Activated naive CD8-positive, alpha-beta T cell treated with anti-CD3 and anti-CD28 coated beads for 36 hours (primary cell): ENCODE results near the gene SLC25A51. TPM values are rescaled to one million over a fixed set of nuclear protein-coding genes. Genes with fewer than 3 reads are reported as not detected.
"Not testable (repeated sequence)": the region's sequence is repeated elsewhere in the genome, so short reads cannot be mapped to it uniquely, and the experiment has no call there.

Source experiments
- DNase-seq: peaks from one replicate; pipeline ENCODE4 v3.0.0; 2021
- H3K27ac Mint-ChIP-seq: one replicate; pipeline ENCODE4 v1.8.0; 2022; ENCODE audit warnings: mild to moderate bottlenecking, moderate library complexity, mixed read lengths
- H3K27me3 Mint-ChIP-seq: one replicate; pipeline ENCODE4 v1.8.0; 2022; ENCODE audit warnings: mild to moderate bottlenecking, mixed read lengths
- H3K36me3 Mint-ChIP-seq: one replicate; pipeline ENCODE4 v1.8.0; 2021; ENCODE audit warnings: mild to moderate bottlenecking, mixed read lengths
- H3K4me1 Mint-ChIP-seq: one replicate; pipeline ENCODE4 v1.8.0; 2021; ENCODE audit warnings: mixed read lengths
- H3K4me3 Mint-ChIP-seq: one replicate; pipeline ENCODE4 v1.8.0; 2022; ENCODE audit warnings: mild to moderate bottlenecking, moderate library complexity, mixed read lengths
- H3K9me3 Mint-ChIP-seq: one replicate; pipeline ENCODE4 v1.8.0; 2022; ENCODE audit warnings: mixed read lengths
- total RNA-seq, 2 experiments: library from RNA; stranded (reverse); gene quantifications; one replicate each; pipeline ENCODE4 v1.2.3, GENCODE V29; 2021

SLC25A51 gene
- total RNA-seq, 2 experiments from 2014 or later = 32.2 to 32.7 TPM

GRCh38 chr9:37917801-37918664 lies 14.1 kb upstream of the SLC25A51 start:
- H3K4me1 Mint-ChIP-seq = no peaks in the 10 kb centered on the region
- no peaks in the 10 kb centered on the region for H3K36me3 Mint-ChIP-seq
- H3K27ac Mint-ChIP-seq = no peak overlapping the region
- no peak for DNase-seq
- H3K27me3 Mint-ChIP-seq = no peaks in the 10 kb centered on the region
- H3K9me3 Mint-ChIP-seq = no peaks in the 10 kb centered on the region
- H3K4me3 Mint-ChIP-seq = no peak overlapping the region

DNA sequence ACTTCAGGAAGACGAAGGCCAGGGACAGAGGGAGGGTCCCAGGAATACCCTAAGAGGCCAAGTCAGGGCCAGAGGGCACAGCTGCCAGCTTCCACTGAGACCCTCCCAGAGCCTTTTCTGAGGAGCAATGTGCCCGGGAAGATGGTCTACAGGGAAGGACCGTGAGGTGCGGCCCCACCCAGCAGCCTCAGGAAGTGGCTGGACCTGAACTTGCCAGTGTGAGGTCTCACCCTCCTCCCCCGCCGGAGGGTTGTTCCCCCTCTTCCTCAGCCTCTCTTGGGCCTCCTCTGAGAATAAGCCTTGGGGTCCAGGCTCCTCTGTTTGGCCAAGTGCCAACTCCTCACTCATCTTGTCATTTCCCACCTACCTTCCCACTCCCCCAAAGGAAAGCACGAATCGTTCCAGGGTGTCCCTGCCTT lies 13.4 kb upstream of the SLC25A51 start:
- Mint-ChIP-seq H3K9me3 (no peaks in the 10 kb centered on the region), H3K27ac (no peak overlapping the region), H3K36me3 (no peaks in the 10 kb centered on the region), H3K4me1 (no peaks in the 10 kb centered on the region), H3K4me3 (no peak overlapping the region), H3K27me3 (no peaks in the 10 kb centered on the region)
- DNase-seq = no peak

- H3K4me1 Mint-ChIP-seq = no peaks in the 10 kb centered on the region
- no peaks in the 10 kb centered on the region for H3K27me3 Mint-ChIP-seq
- DNase-seq = no peak
- H3K27ac Mint-ChIP-seq = no peak overlapping the region
- no peaks in the 10 kb centered on the region for H3K9me3 Mint-ChIP-seq
- H3K4me3 Mint-ChIP-seq = no peak overlapping the region
- no peaks in the 10 kb centered on the region for H3K36me3 Mint-ChIP-seq
These were observed 12.8 kb upstream of the SLC25A51 start for GRCh38 chr9:37916471-37917312.

DNA sequence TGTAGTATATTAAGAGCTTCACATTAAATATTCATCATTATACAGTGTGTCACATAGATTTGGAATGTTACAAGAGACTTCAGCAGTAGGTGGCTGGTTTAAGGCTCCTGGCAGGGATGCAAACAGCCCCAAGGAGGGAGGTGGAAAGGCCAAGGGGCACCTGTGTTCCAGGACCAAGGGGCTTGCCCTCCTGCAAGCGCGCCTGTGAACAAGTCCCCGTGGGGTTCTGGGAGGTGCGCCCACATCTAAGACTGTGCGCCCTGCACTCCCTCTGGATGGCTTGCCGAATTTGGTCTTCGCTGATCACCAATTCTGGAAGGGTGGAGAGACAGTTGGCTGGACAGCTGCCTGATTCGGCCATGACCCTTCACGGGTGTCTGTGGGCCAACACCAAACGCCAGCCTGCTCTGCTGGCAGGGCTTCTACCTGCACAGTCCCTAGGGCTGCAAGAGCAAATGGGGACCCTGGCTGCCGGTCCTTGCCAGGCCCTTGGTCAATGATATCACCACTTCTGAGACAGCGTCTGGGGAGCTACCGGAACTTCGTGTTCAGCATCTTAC lies 12.1 kb upstream of the SLC25A51 start:
- no peak overlapping the region for H3K27ac Mint-ChIP-seq
- H3K9me3 Mint-ChIP-seq = no peaks in the 10 kb centered on the region
- H3K4me3 Mint-ChIP-seq = no peak overlapping the region
- DNase-seq = no peak
- no peaks in the 10 kb centered on the region for H3K36me3 Mint-ChIP-seq
- no peaks in the 10 kb centered on the region for H3K4me1 Mint-ChIP-seq
- H3K27me3 Mint-ChIP-seq = no peaks in the 10 kb centered on the region

GRCh38 chr9:37914701-37915358 lies 10.9 kb upstream of the SLC25A51 start:
- no peak for DNase-seq
- no peaks in the 10 kb centered on the region for H3K27me3 Mint-ChIP-seq
- no peaks in the 10 kb centered on the region for H3K36me3 Mint-ChIP-seq
- H3K9me3 Mint-ChIP-seq = no peaks in the 10 kb centered on the region
- no peak overlapping the region for H3K4me3 Mint-ChIP-seq
- no peaks in the 10 kb centered on the region for H3K4me1 Mint-ChIP-seq
- H3K27ac Mint-ChIP-seq = no peak overlapping the region

DNA sequence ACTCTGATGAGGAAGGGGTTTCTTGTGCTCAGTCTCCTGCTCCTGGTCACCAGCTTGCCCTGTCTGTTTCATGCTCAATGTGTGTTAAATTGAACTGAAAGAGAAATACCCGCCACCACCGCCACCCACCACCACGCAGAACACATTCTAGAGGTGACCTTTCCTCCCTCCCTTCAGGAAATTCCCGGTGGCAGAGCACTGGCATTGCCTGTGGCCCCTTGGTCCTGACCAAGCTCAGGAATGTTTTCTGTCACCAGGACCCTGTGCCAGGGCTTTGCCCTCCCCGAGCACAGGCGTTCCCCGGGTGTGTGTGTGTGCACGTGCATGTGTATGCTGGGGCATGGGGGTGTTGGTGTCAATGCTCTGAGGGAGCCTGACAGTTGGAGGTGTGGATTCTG lies 10.2 kb upstream of the SLC25A51 start:
- H3K27ac Mint-ChIP-seq = no peak overlapping the region
- no peaks in the 10 kb centered on the region for H3K27me3 Mint-ChIP-seq
- DNase-seq = no peak
- H3K9me3 Mint-ChIP-seq = no peaks in the 10 kb centered on the region
- no peaks in the 10 kb centered on the region for H3K4me1 Mint-ChIP-seq
- no peaks in the 10 kb centered on the region for H3K36me3 Mint-ChIP-seq
- no peak overlapping the region for H3K4me3 Mint-ChIP-seq

GRCh38 chr9:37913480-37914153 lies 9.7 kb upstream of the SLC25A51 start:
- DNase-seq = peak; percentile 68
- no peaks in the 10 kb centered on the region for H3K27me3 Mint-ChIP-seq
- H3K9me3 Mint-ChIP-seq = no peaks in the 10 kb centered on the region
- H3K36me3 Mint-ChIP-seq = no peaks in the 10 kb centered on the region
- no peaks in the 10 kb centered on the region for H3K4me1 Mint-ChIP-seq
- no peak overlapping the region for H3K4me3 Mint-ChIP-seq
- H3K27ac Mint-ChIP-seq = no peak overlapping the region

DNA sequence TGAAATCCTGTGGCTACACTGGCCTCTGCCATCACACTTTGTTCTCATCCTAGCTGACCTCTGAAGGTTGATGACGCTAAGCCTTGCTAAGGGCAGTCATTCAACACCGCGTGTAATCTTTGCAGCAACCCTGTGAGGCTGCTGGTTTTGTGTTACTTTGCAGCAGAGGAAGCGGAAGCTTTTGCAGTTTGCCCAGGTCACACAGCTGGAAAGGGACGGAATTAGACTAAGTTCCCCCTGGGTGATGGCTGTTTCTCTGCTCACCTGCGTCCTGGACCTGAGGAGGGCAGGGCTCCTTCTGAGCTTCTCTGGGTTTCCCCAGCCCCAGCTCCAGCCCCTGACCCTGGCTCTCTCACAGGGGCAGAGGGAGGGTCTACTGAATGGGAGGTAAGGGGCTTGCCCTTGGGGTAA lies 7.3 kb upstream of the SLC25A51 start:
- Mint-ChIP-seq H3K4me3 (no peak overlapping the region), H3K27ac (no peak overlapping the region), H3K27me3 (no peaks in the 10 kb centered on the region), H3K9me3 (no peaks in the 10 kb centered on the region), H3K4me1 (peaks cover 3% of the 10 kb centered on the region), H3K36me3 (no peaks in the 10 kb centered on the region)
- no peak for DNase-seq

DNA sequence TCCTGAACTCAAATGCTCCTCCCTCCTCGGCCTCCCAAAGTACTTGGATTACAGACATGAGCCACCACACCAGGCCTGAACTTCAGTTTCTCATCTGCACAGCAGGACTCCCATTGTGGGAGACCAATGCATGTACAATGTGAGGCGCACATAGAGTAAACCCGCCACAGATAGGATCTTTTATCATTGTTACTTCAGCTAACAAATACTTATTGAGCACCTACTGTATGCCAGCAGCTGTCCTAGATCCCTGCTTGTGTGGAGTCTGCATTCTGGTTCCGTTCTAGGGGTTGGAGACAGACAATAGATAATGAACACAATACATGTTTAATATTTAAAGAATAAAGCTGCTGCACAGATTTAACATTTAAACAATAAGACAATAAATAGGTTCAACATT lies 6.3 kb upstream of the SLC25A51 start:
- no peak for DNase-seq
- no peak overlapping the region for H3K4me3 Mint-ChIP-seq
- H3K27me3 Mint-ChIP-seq = no peaks in the 10 kb centered on the region
- no peak overlapping the region for H3K27ac Mint-ChIP-seq
- no peaks in the 10 kb centered on the region for H3K36me3 Mint-ChIP-seq
- H3K9me3 Mint-ChIP-seq = no peaks in the 10 kb centered on the region
- H3K4me1 Mint-ChIP-seq = peaks cover 3% of the 10 kb centered on the region

DNA sequence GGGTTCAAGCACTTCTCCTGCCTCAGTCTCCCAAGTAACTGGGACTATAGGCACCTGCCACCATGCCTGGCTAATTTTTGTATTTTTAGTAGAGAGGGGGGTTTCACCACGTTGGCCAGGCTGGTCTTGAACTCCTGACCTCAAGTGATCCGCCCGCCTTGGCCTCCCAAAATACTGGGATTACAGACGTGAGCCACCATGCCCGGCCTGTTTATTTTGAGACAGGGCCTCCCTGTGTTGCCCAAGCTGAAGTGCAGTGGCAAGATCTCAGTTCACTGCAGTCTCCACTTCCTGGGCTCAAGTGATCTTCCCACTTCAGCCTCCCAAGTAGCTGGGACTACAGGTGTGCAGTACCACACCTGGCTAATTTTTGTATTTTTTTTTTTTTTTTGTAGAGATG lies 5.9 kb upstream of the SLC25A51 start:
- H3K9me3 Mint-ChIP-seq, H3K36me3 Mint-ChIP-seq, H3K27me3 Mint-ChIP-seq, H3K27ac Mint-ChIP-seq, H3K4me1 Mint-ChIP-seq, H3K4me3 Mint-ChIP-seq, DNase-seq: not testable (repeated sequence)

- no peaks in the 10 kb centered on the region for H3K27me3 Mint-ChIP-seq
- no peak for DNase-seq
- H3K27ac Mint-ChIP-seq = no peak overlapping the region
- H3K4me3 Mint-ChIP-seq = no peak overlapping the region
- H3K9me3 Mint-ChIP-seq = no peaks in the 10 kb centered on the region
- H3K36me3 Mint-ChIP-seq = no peaks in the 10 kb centered on the region
- peaks cover 8% of the 10 kb centered on the region for H3K4me1 Mint-ChIP-seq
These were observed 5.4 kb upstream of the SLC25A51 start for GRCh38 chr9:37909326-37909725.

DNA sequence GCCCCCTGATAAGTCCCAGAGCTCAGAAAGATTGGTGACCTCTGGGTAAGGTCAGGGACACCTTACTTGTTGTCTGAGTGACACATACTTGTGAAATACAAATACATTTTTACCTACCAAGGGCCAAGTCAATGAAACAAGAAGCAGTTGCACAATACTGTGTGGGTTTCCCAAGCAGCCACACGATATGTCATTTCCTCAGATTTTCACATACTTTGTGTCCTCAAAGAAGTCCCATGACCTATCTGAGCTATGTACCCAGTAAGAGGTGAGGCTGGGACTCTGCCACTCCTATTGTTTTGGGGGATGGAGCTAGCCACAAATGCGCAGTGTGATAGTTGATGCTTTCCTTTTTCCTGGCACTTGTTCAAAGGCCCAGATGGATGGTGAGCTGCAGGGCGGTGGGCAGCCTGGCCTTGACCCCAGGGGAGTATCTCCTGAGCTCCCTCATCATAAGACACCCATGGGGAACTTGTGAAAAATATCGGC lies 4.8 kb upstream of the SLC25A51 start:
- Mint-ChIP-seq H3K36me3 (no peaks in the 10 kb centered on the region), H3K27me3 (no peaks in the 10 kb centered on the region), H3K4me1 (peaks cover 8% of the 10 kb centered on the region), H3K4me3 (no peak overlapping the region), H3K9me3 (no peaks in the 10 kb centered on the region), H3K27ac (no peak overlapping the region)
- DNase-seq = no peak

- H3K27me3 Mint-ChIP-seq = no peaks in the 10 kb centered on the region
- H3K9me3 Mint-ChIP-seq = no peaks in the 10 kb centered on the region
- DNase-seq = no peak
- no peak overlapping the region for H3K4me3 Mint-ChIP-seq
- peaks cover 8% of the 10 kb centered on the region for H3K4me1 Mint-ChIP-seq
- H3K27ac Mint-ChIP-seq = no peak overlapping the region
- no peaks in the 10 kb centered on the region for H3K36me3 Mint-ChIP-seq
These were observed 4.4 kb upstream of the SLC25A51 start for GRCh38 chr9:37908283-37908682.
